RCC 7860 (cell line): ENCODE data around the gene SAPCD2.

Source experiments
- DNase-seq: peaks from one replicate; pipeline ENCODE4 v3.0.0-alpha.2; 2015; ENCODE audit warnings: low spot score
- FAIRE-seq: peaks from 2 replicates; lab custom pipeline; 2012; peaks lifted over from hg19 to GRCh38; lab: Jason Lieb, UNC

Gene SAPCD2

DNA sequence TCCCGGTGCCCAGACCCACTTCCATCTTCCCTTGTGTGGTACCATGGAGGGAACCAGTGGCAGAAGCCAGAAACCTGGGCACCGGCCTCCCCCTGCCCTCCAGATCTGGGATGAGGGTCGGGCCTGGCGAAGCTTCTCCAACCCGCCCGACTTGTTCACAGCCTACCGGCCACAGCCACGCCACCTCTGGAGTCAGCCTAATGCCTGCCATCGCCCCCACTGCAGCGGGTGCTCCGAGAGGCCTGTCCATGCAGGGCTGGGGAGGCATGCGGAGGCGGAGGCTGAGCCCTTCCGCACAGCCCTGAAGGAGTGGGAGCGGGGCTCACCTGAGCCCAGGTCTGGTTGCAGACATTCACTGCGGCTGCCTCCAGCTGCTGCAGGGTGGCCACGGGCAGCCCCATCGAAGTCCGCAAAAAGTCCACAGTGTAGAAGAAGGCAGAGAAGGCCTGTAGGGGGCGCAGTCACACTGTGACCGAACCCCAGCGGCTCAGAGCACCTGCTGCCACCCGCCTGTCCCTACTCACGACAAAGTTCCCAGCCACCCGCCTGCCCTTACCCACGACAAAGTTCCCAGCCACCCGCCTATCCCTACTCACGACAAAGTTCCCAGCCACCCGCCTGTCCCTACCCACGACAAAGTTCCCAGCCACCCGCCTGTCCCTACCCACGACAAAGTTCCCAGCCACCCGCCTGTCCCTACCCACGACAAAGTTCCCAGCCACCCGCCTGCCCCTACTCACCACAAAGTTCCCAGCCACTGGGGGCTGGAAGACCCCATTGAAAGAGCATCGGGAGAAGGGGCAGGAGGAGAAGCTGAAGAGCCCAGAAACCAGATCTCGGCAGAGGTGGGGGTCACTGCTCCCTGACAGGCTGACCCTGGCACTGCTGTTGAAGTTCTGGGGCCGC is 20.6 kb downstream of the SAPCD2 start:
- FAIRE-seq (no peak), DNase-seq (no peak)

DNA sequence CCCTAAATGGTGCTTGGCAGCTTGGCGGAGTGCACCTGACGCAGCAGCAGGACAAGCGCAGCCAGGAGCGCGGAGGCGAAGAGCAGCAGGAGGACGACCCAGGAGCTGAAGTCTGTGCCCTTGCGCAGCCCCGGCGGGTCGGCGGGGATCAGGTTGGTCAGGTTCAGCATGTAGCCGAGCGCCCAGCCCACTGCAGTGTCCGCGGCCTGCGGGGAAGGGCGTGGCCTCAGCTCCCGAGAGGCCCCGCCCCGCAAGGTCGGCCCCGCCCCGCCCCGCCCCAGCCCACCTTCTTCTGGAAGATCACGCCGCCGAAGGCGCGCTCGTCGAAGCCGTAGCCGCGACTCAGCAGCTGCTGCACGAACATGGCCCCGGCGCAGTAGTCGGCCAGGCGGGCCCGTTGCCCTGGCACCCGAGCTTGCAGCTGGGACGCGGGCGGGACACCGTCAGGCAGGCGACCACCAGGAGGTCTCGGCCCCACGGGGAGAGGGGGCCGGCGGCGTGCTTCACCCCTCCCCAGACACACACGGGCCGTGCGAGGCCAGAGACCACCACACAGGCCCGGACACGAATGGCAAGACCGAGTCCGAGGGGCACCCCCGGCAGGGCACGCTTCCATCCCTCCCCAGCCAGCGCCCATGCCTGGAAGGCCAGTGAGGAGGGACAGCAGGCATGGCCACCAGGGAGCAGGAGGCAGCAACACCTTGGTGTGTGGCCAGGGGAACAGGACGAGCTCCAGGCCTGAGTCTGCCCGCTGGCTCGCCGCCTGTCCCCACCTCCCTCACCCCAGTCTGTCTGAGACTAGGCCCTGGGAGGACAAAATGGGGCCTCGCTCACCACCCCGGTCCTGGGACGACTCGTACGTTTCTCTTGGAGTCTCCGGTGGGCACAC is 21.5 kb downstream of the SAPCD2 start:
- DNase-seq (no peak), FAIRE-seq (no peak)

DNA sequence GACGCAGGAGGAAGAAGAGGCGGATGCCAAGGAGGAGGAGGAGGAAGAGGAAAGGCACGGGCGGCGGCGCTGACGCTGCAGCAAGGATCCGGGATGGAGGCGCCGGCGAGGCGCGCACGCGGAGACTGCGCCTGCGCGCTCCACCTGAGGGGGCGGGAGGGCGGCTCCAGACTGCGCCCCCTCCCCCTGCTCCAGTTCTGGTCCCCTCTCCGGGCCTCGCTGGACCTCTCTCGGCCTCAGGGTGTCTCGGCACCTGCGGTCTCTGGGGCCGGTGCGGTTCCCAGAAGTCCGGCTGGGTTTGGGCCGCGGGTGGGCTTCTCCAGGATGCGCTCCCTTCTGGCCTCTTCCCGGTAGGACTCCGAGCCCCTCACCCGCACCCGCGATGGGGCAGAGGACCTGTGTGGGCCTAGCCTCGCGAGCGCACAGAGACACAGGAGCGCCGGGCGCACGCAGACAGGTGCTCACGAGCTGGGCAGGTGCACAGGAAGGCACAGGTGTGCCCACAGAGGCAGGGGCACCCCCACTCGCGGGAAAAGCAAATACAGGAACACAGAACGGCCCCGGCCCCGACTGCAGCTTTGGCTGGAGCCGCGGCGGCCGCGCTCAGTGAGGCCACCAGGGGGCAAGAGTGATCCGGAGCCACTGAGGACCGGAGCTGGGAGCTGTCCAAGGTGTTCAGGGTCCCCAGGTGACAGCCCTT is 24.1 kb downstream of the SAPCD2 start, which contains the start of gene NPDC1:
Gene NPDC1 (minus strand): TSS at position 90 of the 700 bp plus-strand sequence. CDS start 188 bp downstream, outside the sequence.
- FAIRE-seq (no peak), DNase-seq (peak; percentile 62)

DNA sequence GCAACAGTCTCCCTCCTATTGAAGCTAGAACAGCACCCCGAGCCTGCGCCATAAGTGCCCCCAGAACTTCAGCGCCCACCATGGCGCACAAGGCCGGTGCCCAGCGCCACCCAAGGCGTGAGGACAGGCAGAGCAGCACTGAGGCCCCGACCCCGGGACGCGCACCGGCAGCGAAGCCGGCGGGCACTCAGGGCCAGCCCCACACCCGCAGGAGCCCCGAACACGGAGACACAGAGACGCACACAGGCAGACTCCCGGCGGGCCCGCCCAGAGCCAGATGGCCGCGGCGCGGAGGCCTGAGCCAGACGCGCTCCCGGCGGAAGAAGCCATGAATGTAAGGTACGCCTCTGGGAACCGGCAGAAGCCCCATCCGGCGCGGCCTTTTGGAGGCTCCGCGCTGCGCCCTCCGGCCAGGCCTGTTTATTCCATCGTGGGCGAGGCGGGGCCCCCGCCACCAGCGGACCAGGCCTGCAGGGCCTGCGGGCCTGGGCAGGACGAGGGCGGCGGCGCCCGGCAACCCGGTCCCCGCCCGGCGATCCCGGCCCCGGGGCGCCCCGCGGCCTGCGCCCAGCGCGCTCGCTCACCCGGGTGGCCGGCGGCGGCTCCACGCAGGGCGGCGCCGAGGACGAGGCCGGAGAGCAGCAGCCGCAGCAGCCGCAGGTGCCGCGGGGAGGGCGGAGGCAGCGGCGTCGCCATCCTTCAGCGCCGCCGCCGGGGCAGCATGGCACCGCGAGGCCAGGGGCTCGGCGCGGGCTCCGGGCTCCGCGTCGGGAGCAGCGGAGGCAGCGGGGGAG is 24.9 kb downstream of the SAPCD2 start:
- FAIRE-seq (no peak), DNase-seq (no peak)

DNA sequence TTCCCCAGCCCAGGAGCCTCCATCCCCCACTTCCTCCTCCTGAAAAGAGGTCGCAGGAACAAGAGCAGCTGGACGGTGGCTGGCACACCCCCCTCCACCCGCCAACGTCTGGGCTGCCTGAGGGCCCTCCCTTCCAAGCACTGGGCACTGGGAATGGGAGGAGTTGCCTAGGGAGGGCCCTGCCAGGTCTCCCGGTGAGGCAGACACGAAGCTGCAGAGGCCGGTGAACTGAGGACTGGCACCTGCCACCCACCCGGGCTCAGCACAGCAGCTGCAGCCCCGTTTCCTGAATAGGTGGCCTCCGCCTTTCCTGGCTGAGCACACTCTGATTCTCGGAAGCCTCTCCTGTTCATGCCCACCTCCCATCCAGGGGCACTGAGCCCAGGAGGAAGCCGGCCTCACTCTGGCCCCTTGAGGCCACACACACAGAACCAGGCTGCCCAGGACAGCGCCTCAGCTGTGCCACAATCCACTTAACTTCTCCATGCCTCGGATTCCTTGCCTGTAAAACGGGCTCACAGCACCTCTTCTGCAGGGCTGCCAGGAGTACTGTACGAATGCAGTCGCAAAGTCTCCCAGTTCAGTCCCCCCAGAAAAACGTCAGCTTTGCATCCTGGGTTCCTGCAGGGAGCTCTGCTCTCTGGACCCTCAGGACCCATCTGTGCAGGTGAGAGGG is 25.7 kb downstream of the SAPCD2 start:
- FAIRE-seq (no peak), DNase-seq (peak; percentile 49)

DNA sequence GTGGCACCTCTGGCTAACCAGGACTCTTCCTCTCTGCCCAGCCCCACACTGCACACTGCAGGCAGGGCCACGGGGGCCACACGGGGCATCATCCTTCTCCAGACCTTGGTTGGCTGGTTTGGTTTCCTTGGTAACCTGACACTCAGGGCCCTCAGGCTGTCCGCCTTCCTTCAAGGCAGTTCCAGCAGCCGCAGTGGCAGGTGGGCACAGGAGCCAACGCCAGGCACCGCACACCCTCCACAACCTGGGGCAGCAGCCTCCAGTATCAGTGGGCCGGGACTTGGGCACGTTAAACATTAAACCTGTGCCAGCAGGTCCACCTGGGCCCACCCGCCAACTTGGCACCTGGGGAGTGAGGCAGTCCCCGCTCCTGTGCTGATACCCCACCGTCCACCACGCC is 26.3 kb downstream of the SAPCD2 start:
- DNase-seq (no peak), FAIRE-seq (no peak)

DNA sequence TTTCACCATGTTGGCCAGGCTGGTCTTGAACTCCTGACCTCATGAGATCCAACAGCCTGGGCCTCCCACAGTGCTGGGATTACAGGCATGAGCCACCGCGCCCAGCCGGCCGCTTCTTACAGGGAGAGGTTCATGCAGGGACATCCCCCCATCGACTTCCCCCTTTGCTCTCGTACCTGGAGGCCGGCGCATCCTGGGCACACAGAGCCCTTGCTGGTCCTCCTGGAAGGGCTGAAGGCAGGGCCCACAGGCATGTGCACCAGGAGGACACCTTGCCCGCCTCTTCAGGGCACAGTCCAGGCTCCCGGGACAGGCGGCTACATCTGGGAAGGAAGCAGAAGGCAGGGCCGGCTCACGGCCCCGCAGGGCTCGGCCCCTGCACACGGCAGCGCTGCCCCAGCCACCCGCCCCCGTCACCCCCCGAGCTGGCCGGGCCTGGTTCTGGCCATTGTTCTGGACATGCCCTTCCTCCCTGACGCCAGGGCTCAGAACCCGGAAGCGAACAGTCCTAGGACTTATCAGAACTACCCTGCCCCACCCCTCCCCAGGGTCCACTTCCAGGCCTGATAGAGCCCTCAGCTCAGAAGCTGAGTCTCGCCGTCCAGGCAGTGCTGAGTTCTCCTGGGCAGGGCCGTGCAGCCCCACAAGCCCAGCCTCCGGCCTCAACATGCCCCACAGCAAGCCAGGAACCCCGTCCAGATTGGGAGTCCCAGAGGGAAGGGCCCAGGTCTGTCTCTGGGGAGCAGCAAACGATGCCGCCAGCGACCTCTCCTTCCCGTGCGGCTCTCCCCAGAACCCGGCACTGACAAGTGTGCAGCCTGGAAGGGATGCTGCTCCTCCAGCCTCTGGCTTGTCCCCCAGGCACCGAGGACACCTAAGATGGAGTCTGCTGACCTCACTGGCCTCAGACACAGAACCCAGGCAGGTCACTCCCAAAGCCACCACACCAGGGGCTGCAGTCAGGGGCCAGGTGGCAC is 27.3 kb downstream of the SAPCD2 start:
- no peak for DNase-seq
- FAIRE-seq = no peak

DNA sequence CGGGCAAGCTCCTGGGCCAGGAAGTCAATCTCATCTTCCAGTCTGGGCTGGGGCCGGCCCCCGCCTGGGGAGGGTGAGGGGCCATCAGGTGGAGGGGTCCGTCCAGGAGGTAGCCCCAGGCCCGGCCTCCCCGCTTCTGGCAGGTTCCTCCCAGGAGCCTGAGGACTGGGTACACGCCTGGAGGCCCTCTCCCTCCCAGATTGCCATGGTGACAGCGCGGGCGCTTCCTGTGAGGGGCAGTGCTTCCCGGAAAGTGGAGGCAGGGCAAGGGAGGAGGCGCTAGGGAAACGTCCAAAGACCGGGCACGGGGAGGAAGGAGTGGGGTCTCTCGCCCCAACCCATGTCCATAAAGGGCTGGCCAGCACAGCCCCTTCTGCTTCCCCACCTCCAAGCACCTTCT is 29.2 kb downstream of the SAPCD2 start:
- no peak for DNase-seq
- FAIRE-seq = no peak

DNA sequence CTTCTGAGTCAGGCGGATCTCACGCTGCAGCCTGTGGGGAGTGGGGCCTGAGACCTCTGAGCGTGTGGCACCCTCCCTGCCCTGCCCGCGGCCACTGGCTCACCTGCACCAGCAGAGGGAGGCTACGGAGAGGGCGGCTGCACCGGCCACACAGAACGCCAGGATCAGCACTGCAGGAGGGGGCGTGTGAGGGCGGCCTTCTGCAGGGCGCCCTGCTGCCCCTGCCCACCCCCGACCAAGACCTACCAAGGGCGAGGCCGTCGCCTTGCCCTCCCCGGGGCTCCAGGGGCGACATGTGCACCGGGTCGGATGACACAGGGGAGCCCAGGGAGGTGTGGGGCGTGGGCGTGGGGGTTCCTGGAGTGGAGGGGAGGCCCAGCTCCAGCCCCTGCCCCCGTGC is 29.8 kb downstream of the SAPCD2 start:
- no peak for FAIRE-seq
- no peak for DNase-seq

DNA sequence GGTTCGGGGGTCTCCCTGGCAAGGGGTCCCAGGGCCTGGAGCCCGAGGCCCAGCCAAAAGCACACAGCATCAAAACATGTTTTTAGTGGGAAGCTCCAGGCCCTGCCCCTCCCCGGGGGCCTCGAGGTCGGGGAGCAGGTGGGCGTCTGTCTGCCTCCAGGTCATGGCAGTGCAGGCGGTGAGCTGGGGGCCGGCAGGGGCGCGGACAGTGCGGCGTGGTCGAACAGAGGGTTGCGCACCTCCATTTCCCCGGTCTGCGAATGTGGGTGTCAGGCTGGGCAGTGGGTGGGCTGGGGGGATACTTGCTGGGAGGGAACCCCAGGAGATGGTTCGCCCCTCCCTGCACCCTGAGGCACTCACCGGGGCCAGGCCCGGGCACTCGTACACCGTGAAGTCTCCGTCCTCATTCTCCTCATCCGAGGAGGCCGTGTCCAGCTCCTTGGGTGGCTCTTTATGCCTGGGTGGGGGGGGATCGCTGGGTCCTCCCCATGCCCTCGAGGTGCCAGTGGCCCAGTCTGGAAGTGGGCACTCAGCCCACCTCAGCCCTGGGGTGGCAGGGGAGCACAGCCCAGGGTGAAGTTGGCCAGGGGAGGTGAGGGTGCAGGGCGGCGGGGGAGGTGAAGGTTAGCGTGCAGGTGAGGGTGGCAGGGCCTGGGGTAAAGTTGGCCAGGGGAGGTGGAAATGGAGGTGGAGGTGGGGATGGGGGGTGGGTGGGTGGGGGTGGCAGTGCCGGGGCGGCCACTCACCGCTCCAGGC is 30.6 kb downstream of the SAPCD2 start:
- DNase-seq = no peak
- no peak for FAIRE-seq

DNA sequence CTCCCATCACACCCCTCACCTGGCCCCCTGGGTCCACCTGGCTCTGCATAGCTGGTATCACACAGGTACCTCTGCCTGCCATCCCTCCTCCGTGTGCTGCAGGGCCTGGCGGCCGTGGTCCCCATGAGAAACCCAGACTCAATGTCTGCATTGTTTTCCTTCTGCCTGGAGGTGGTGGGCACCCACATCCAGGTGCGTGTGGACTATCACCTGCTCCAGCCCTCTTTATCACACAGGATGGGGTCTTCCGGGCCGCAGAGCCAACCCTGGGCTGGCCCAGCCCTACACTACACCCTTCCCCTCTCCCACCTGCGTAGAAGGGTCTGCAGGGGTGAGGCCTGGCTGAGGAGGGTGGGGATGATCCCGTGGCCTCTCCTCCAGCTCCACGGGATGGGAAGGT is 31.4 kb downstream of the SAPCD2 start:
- FAIRE-seq (no peak), DNase-seq (no peak)

DNA sequence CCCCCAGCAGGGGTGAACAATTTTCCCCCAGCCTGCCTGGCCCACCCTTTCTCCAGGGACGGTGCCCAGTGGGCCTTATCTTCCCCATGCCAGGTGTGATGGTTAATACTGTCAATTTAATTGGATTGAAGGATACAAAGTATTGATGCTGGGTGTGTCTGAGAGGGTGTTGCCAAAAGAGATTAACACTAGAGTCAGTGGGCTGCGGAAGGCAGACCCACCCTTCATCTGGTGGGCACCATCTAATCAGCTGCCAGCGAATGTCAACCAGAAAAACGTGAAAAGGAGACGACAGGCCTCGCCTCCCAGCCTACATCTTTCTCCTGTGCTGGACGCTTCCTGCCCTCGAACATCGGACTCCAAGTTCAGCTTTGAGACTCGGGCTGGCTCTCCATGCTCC is 32.9 kb downstream of the SAPCD2 start:
- FAIRE-seq (no peak), DNase-seq (no peak)

DNA sequence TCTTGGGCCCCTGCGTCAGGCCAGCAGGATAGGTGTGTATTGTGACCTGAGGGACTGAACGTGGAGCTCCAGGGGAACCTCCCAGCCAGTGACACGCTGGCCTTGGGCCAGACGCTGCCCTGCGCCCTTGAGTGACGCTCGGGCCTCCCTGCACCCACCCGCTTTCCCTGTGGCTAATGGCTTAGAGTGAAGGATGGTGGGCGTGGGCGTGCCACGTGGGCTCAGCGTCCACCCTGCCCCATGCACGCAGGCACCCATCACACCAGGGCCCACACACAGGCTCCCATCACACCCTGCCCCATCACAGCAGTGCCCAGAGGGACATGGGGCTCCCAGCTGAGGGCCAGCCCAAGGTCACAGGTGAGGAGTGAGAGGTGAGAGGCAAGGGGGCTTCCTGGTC is 33.3 kb downstream of the SAPCD2 start:
- FAIRE-seq = no peak
- no peak for DNase-seq

DNA sequence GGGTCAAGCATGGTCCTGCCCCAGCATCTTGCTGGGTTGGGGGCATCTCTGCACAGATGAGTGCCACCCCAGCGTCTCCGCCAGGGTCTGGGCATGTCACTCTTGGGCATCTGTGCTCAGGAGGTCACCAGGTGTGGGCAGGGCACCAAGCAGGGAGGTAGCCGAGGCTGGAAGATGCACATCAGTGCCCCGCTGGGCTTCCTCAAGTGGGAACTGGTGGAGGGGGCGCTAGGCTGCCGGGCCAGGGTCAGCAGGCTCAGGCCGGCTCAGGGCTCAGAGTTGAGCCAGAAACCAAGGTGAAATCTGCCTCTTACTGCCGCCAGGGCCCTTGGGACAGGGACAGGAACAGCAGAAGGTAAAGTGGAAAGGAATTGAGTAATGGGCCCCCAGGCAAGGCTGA is 34.4 kb downstream of the SAPCD2 start:
- DNase-seq (no peak), FAIRE-seq (no peak)

DNA sequence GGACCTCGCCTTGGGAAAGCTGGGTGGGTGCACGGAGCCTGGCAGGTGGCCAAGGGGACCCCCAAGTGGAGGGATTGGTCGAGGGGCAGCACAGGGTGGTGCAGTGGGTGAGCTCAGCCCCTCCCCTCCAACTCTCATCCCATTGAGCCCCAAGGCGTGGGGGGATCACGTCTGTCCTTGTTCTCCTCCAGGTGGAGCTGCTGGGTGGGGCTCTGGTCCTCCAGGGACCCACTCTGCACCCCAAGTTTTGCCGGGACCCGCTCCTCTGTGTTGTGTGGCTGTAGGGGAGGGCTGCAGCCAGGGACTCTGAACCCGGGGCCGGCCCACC is 34.9 kb downstream of the SAPCD2 start:
- no peak for DNase-seq
- FAIRE-seq = no peak

DNA sequence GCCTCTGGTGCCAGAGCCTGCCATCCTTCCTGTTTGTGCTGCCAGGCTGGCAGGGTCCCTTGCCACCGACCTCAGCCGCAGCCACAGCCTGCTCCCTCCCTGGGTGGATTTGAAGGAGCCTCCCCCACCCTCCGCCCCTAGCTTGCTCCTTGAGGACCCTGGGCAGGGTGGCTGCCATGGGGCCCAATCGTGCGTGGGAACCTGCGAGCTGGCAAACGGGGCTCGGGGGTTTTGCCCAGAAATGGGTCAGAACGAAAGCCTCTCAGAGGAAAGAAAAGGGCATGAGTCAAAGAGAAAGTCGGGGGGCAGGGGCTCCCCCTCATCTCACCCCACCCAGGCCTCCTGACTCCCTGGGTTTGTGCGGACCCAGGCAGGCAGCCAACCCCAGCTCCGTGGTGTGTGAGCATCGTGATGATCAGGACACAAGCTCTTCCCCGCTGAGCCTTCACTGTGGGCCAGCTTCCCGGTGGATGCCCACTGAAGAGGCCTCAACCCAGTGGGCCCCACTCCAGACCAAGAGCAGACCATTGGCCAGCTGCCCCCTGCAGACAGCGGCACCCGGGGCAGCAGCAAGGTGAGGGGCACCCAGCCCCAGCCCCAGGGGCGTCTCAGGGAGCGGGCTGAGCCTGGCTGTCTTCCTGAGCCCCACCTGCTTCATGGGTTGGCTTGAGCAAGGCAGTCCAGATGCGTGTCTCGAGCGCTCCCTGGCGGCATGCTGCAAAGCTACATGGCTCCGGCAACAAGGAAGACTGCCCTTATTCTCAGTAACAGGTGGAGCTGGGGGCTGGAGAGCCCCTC is 35.4 kb downstream of the SAPCD2 start:
- DNase-seq = peak; percentile 74
- no peak for FAIRE-seq

DNA sequence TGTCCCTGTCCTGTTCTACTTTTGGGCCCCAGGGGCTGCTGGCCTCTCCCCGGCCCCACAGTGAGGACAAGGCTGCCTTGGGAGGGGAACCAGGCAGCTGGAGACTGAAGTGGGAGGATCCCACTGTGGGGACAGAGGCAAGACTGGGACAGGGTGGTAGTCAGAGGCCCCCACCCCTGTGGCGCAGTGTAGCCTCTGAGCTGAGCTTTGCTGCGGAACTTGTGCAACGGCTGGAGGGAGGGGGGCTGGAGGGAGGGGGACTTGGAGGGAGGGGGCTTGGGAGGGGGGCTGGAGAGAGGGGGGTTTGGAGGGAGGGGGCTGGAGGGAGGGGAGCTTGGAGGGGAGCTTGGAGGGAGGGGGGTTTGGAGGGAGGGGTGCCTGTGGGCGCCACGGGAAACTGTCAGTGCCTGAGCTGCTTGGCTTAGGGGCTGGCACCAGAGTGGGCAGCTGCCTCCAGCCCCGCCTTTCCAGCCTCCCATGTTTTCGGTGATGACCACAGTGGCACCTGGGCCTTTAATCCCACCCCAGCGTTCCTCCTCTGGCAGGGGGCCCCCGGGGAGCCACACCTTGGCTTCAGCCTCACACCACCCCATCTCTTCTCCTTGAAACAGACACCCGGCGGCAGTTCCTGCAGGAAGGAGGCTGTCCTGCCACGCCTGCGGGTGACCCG is 36.2 kb downstream of the SAPCD2 start:
- DNase-seq = no peak
- FAIRE-seq = no peak
